Lower leg skin (tissue), 4 donors: ENCODE results near the gene COX7B2. TPM values are rescaled to one million over a fixed set of nuclear protein-coding genes. Genes with fewer than 3 reads are reported as not detected.

Experiments used
- DNase-seq, 2 donors: peaks; one replicate each; pipeline ENCODE4 v3.0.0-alpha.2; 2019; ENCODE audit warnings: low spot score in 2 of 2
- H3K4me3 ChIP-seq: fragments of 200-600 bp; sonication (generic); 2 replicates; pipeline ENCODE4 v1.5.1; 2017; ENCODE audit warnings: mild to moderate bottlenecking, low read depth; ENCODE audit not compliant: poor library complexity, severe bottlenecking
- POLR2A ChIP-seq, 2 donors: fragments of 450-650 bp; IDR thresholded peaks; one replicate each; pipeline ENCODE4 v1.6.1; 2016 to 2017; ENCODE audit warnings: antibody characterized with exemption in 2 of 2, mild to moderate bottlenecking in 1 of 2, moderate library complexity in 1 of 2
- WGBS, 2 donors: methylation state at CpG; one replicate each; pipeline ENCODE4 v1.1.5; 2018; 5-methylcytosine and 5-hydroxymethylcytosine counted together
- intact Hi-C: fragments of 100-400 bp; cut with DNase I; formaldehyde crosslinking; loops from one replicate; pipeline ENCODE4 v1.15.0; 2023; ENCODE audit warnings: low total_unique reads
- total RNA-seq, 4 donors: library from RNA; depleted of rRNA; stranded (reverse); fragments of >200 nt; gene quantifications; one replicate each; pipeline ENCODE4 v1.1.0, GENCODE V29; 2016
- TF ChIP-seq, protein P1 (sequence below), 3 donors: fragments of 450-650 bp; IDR thresholded peaks; one replicate each; pipeline ENCODE4 v1.5.1; 2016; ENCODE audit warnings: antibody characterized with exemption in 3 of 3, mild to moderate bottlenecking in 3 of 3, moderate library complexity in 2 of 3

The COX7B2 gene
- total RNA-seq, 4 donors from 2014 or later: not detected

GRCh38 chr4:46924789-46925529 is 15.9 kb upstream of the COX7B2 start:
- no peak for DNase-seq
- no peak overlapping the region for H3K4me3 ChIP-seq
- TF ChIP-seq, protein P1, sequence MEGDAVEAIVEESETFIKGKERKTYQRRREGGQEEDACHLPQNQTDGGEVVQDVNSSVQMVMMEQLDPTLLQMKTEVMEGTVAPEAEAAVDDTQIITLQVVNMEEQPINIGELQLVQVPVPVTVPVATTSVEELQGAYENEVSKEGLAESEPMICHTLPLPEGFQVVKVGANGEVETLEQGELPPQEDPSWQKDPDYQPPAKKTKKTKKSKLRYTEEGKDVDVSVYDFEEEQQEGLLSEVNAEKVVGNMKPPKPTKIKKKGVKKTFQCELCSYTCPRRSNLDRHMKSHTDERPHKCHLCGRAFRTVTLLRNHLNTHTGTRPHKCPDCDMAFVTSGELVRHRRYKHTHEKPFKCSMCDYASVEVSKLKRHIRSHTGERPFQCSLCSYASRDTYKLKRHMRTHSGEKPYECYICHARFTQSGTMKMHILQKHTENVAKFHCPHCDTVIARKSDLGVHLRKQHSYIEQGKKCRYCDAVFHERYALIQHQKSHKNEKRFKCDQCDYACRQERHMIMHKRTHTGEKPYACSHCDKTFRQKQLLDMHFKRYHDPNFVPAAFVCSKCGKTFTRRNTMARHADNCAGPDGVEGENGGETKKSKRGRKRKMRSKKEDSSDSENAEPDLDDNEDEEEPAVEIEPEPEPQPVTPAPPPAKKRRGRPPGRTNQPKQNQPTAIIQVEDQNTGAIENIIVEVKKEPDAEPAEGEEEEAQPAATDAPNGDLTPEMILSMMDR (IDR thresholded peaks at IDR 0.05): no peak
- TF ChIP-seq POLR2A (IDR thresholded peaks at IDR 0.05): no peak
- intact Hi-C loops: no loop called here

DNA sequence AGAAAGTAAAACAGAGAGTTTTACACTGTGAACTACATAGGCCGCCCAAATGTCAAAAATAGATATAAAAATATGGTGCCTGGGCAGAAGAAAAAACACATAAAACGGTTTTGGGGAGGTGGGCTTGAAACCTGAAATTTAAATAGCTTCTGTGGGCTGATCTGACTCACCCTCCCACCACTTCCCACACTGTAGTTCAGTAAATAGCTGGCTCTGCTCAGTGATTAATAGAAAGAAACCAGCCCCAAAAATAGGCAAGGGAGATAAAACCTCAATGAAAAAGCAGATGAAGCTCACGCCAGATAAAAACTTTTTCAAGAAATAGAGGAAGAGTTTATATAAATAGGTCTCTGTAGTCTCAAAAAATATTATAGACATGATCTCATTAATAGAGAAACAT is 13.2 kb upstream of the COX7B2 start:
- WGBS, 2 donors: 61 to 75% methylated on average over 3 of the region's 3 CpGs
- TF ChIP-seq, protein P1 (IDR thresholded peaks at IDR 0.05): no peak
- no peak for TF ChIP-seq POLR2A (IDR thresholded peaks at IDR 0.05)
- no peak for DNase-seq
- intact Hi-C loops: no loop called here
- H3K4me3 ChIP-seq: no peak overlapping the region

DNA sequence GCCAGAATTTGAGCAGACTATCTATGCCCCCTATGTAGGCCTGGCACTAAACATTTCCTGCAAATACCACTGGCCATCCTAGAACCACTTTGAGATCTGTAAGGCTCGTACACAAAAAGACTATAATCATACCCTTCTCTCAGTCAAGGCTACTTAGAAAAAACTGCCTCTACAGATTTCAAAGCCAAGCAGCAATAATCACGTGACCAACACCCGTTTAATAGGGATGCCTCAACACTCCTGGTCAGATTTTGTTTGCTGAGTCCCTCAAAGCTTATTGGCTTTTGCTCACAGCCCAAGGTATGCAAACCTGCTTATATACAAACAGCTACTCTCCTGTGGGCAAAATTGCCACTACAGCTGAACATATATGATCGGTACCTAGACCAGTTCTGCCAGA is 897 bp downstream of the COX7B2 start:
- TF ChIP-seq, protein P1 (IDR thresholded peaks at IDR 0.05): no peak
- no peak for TF ChIP-seq POLR2A (IDR thresholded peaks at IDR 0.05)
- H3K4me3 ChIP-seq: no peak overlapping the region
- WGBS, 2 donors: 81 to 89% methylated on average over 4 of the region's 4 CpGs
- no peak for DNase-seq
- intact Hi-C loops: no loop called here

GRCh38 chr4:46900082-46900481 is 9.0 kb downstream of the COX7B2 start:
- intact Hi-C loops: loop anchor here (2.0 kb wide), 1 partner anchor 31 kb away; no protein-coding TSS in a partner anchor
- no peak for DNase-seq
- TF ChIP-seq POLR2A (IDR thresholded peaks at IDR 0.05): no peak
- TF ChIP-seq, protein P1 (IDR thresholded peaks at IDR 0.05): no peak
- no peak overlapping the region for H3K4me3 ChIP-seq
- 77 to 90% methylated on average over 1 of the region's 1 CpG for WGBS, 2 donors

DNA sequence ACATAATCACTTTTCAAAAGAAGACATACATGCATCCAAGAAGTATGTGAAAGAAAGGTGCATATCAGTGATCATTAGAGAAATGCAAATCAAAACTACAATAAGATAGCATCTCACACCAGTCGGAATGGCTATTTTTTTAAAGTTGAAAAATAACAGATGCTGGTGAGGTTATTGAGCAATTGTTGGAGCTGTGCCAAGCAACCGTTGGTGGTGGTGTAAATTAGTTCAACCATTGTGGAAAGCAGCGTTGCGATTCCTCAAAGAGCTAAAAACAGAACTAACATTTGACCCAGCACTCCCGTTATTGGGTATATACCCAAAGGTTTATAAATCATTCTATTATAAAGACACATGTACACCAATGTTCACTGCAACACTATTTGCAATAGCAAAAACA is 14.2 kb downstream of the COX7B2 start:
- no peak for DNase-seq
- TF ChIP-seq, protein P1 (IDR thresholded peaks at IDR 0.05): no peak
- no peak for TF ChIP-seq POLR2A (IDR thresholded peaks at IDR 0.05)
- intact Hi-C loops: no loop called here
- 36 to 37% methylated on average over 5 of the region's 5 CpGs for WGBS, 2 donors
- no peak overlapping the region for H3K4me3 ChIP-seq

DNA sequence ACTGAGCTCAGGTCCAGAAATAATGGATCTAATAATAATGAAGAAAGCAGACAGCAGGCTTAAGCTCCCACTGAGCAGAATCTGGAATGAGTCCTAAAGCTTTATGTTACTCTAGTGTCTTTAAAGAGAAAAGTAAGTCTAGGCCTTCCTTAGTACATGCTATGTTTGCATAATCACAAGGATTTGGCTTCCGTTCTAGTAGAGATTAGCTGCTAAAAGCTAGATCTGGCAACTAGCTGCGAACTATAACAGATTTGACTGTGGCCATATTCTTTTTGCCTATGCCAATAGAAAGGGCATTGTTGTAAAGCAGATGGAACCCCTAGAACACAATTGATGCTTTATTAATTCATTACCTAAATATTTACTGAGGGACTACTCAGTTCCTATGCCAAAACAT is 19.0 kb downstream of the COX7B2 start:
- intact Hi-C loops: no loop called here
- 53 to 68% methylated on average over 2 of the region's 2 CpGs for WGBS, 2 donors
- TF ChIP-seq, protein P1 (IDR thresholded peaks at IDR 0.05): no peak
- no peak for TF ChIP-seq POLR2A (IDR thresholded peaks at IDR 0.05)

More for the DNA sequence above, 19.0 kb downstream of the COX7B2 start:
- DNase-seq: no peak
- H3K4me3 ChIP-seq: no peak overlapping the region
